HG02938 (cell line): ENCODE results near the gene CDKN3.
"Not testable (repeated sequence)": the region's sequence is repeated elsewhere in the genome, so short reads cannot be mapped to it uniquely, and the experiment has no call there.

ENCODE experiments used
- ATAC-seq: cut with Tn5 transposase; IDR thresholded peaks from one replicate; pipeline ENCODE4 v1.9.1; 2021; ENCODE audit warnings: mild to moderate bottlenecking, moderate library complexity; ENCODE audit not compliant: unreplicated experiment

The CDKN3 gene

DNA sequence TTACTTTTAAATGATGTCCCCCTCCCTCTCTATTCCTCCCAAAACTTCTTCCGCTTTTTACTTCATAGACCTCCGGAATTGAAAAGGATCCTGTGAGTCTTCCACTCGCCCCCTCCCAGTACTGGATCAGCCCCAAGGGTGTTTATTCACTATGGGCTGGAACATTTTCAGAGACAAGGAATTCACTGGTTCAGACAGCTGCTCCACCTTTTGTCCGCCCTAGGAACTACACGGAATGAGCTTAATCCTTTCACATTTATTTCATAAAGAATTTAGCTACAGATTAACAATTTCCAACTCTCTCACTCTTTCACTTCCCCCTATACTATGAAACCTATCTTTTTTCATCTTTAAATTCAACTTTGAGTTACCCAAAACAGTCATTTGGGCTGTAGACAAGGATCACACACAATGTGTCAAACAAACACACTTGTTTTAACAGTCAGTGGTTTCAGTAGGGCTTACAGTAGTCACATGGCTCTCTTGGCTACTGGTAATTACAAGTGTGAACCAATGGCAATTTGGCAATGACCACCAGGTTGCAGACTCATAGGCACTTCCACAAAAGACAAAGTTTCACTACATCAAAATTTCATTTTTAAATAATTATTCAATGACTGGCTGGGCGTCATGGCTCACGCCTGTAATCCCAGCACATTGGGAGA lies 23.8 kb downstream of the CDKN3 start:
- no peak for ATAC-seq

DNA sequence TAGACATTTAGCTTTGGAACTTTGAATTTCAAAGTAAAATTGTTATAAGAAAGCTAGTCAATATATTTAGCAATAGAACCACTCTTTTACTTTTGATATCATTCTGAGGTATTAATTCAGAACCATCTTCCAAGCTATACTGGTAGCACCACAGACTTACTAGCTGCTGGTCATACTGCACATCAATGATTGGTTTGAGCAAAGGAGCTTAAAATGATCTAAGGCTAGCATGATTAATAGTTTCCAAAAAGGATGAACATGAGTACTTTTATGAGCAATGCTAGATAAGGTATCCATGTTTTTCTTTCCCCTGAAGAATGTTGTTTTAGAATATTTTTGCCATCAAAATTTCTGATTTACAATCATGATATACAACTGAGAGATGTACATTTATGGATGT lies 27.2 kb downstream of the CDKN3 start:
- ATAC-seq = no peak

GRCh38 chr14:54424479-54424901 lies 27.7 kb downstream of the CDKN3 start:
- no peak for ATAC-seq

DNA sequence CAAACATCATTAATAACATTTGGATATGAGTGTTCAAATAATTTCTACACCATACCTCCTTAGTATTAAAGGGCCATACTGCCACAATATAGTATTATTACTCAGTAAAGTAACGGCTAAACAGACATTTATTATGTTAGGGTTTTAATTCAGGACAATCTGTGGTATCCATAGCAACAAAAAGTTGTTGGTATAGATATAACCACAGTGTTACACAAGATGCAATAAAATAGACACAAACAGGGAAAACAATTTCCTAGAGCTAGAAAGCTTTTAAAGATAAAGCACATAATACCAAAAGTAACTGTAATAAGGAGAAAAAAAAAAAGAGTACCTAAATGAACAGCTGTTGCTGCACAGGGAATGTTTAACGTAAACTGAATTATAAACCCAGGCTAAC lies 28.3 kb downstream of the CDKN3 start:
- ATAC-seq = no peak

- no peak for ATAC-seq
These were observed 28.9 kb downstream of the CDKN3 start for GRCh38 chr14:54425537-54426274.

DNA sequence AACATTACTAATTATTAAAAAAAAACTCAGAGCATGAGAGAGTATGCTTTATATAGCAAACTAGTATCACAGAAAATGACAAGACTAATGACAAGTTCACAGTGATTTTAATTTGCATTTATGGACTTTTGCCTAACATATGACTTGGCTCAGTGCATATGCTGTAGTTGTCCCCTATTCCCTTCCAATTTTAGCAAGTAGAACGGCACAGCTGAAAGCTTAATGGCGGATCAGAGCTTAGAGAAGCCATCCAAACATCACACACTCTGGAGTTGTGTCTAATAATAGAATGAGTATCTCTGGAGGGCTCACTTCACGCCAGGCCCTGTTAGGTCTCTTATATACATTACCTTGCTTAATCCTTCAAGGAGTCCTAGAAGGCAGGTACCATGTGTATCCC lies 31.1 kb downstream of the CDKN3 start:
- no peak for ATAC-seq

- ATAC-seq = no peak
These were observed 31.7 kb downstream of the CDKN3 start for GRCh38 chr14:54428527-54428926.

GRCh38 chr14:54435500-54435981 lies 38.7 kb downstream of the CDKN3 start:
- peak; percentile 72 for ATAC-seq

DNA sequence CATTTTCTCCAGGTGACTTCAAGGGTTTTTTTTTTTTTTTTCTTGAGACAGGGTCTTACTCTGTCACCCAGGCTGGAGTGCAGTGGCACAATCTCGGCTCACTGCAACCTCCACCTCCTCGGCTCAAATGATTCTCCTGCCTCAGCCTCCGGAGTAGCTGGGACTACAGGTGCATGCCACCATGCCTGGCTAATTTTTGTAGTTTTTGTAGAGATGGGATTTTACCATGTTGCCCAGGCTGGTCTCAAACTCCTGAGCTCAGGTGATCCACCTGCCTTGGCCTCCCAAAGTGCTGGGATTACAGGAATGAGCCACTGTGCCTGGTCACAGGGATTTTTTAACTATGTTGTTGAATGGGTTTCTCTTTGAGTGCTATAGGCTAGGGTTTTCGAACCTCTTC lies 41.1 kb downstream of the CDKN3 start:
- ATAC-seq = not testable (repeated sequence)

- ATAC-seq = no peak
These were observed 41.9 kb downstream of the CDKN3 start for GRCh38 chr14:54438703-54439102.

DNA sequence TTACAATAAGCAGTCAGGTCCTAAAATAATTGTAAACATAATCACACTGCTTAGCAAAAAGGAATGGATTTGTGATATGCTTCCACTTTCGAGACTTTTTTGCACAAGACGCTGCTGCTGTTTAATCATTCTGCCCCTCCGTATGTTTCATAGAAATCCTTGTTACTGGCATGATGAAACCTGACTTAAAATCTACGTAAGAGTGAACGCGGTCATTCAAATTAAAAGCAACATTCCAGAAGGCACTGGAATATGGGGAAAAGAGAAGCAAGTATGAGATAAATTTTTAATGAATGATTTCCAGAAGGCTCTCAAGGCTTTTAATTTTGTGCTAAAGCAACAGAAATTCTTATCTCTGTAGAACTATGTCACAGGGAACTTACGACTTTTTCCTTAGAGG lies 43.2 kb downstream of the CDKN3 start:
- ATAC-seq = no peak

GRCh38 chr14:54440476-54440872 lies 43.7 kb downstream of the CDKN3 start:
- no peak for ATAC-seq

DNA sequence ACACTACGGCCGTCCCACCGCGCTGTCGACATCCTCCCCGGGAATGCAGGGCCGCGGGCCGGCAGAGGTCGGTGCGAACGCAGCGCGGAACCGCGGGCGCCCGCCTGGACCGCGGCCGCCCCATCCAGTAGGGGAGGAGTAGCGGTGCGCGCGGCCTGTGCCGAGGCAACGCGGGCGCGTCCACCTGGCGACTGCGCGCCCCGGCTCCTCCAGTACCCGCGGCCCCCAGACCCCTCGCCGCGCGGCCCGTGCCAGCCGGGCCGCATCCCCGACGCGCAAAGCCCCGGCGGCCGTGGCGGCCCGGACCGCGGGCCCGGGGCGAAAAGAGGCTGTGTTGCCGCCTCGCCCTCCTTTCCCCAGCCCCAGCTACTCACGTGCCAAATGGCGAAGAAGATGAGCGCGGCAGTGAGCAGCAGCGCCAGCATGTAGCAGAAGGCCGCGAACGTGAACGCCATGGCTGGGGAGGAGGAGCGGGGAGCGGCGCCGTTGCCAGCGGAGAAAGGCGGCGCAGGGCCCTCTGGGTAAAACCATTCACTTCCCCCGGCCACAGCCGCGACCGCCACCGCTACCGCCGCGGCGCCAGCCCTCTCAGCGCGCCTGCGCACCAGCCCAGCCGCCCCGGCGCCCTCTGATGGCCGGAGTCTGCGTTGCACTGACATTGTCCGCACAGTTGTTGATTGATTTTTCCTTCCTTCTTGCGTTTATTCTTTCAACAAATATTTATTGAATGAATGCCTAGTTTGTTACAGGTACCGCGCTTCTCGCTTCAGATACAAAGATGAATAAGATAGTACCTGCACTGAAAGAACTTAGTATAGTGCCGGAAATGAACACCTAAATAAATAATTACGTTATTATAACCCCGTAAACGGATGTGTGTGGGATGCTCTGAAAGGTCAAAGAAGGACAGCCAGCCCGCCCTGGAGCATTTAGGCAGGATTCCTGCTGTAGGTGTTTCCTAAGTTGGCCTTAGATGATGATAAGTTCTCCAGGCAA lies 44.4 kb downstream of the CDKN3 start, which contains the start of gene CNIH1:
TSS of gene CNIH1 (minus strand) at position 502 of the 996 bp plus-strand sequence. CDS start at position 455, 47 bp downstream.
- ATAC-seq = peak; percentile 95

GRCh38 chr14:54442961-54443360 lies 46.2 kb downstream of the CDKN3 start:
- ATAC-seq = not testable (repeated sequence)

DNA sequence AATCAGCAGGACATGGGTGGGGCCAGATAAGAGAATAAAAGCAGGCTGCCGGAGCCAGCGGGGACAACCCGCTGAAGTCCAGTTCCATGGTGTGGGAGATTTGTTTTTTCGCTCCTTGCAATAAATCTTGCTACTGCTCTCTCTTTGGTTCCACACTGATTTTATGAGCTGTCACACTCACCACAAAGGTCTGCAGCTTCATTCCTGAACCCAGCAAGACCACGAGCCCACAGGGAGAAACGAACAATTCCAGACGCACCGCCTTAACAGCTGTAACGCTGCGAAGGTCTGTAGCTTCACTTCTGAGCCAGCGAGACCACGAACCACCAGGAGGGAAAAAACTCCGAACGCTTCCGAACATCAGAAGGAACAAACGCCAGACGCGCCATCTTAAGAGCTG lies 47.2 kb downstream of the CDKN3 start:
- no peak for ATAC-seq

DNA sequence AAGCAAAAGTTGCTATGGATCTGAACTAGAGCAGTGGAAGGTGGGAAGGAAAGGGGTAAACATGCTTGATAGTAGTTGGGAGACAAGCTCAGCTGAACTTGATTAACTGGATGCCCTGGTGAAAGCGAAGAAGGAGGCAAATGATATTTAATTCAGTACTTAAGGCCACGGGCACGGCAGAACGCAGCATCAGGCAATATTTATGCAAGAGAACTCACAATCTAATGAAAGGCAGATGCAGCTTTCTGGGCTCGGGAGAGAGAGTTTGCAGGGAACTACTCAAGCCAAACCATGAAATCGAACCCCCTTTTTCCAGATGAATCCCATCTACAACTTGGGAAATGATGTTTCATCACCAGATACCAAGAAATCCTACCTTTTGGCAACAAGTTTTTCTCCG lies 47.9 kb downstream of the CDKN3 start:
- no peak for ATAC-seq

- ATAC-seq = no peak
These were observed 49.4 kb downstream of the CDKN3 start for GRCh38 chr14:54446161-54446693.

GRCh38 chr14:54447231-54447692 lies 50.5 kb downstream of the CDKN3 start:
- no peak for ATAC-seq

- ATAC-seq = no peak
These were observed 53.7 kb downstream of the CDKN3 start for GRCh38 chr14:54450535-54450934.

GRCh38 chr14:54451121-54451601 lies 54.4 kb downstream of the CDKN3 start:
- no peak for ATAC-seq
